Measurements from ENCODE around the gene OR6X1.

DNA sequence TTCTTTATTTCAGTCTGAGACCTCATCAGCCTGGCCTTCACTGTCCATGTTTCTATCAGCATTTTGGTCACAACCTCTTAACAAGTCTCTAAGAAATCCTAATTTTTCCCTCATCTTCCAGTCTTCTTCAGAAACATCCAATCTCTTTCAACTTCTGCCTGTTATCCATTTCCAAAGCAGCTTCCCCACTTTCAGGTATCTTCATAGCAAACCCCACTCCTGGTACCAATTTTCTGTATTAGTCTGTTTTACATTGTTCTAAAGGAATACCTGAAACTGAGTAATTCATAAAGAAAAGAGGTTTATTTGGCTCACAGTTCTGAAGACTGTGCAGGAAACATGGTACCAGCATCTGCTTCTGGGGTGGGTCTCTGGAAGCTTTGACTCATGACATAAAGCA is 8.1 kb upstream of the OR6X1 start:
- no peak for TF ChIP-seq POLR2AphosphoS5 (IDR thresholded peaks at IDR 0.05)
- no peak for TF ChIP-seq CTCF (IDR thresholded peaks at IDR 0.05)
